GM15510 (cell line): ENCODE data around the gene TSPY4.
"Not testable (repeated sequence)": the region's sequence is repeated elsewhere in the genome, so short reads cannot be mapped to it uniquely, and the experiment has no call there.

Experiments used
- POLR2A ChIP-seq: IDR thresholded peaks from 3 replicates; pipeline ENCODE4 v1.6.1; 2011; ENCODE audit warnings: borderline replicate concordance; ENCODE audit not compliant: insufficient read length; ENCODE audit errors: extremely low read depth

Gene TSPY4

GRCh38 chrY:9337164-9337563 lies at the start of gene TSPY4:
TSS of gene TSPY4 (plus strand) at chrY:9337464. CDS start at chrY:9337510, 46 bp downstream.
- not testable (repeated sequence) for TF ChIP-seq POLR2A

GRCh38 chrY:9320996-9321395 lies 16.3 kb upstream of the TSPY4 start:
- no peak for TF ChIP-seq POLR2A

- TF ChIP-seq POLR2A = not testable (repeated sequence)
Observed at GRCh38 chrY:9357497-9357896, 20.2 kb downstream of the TSPY4 start, which contains the start of gene TSPY8. TSS of gene TSPY8 (plus strand) at chrY:9357797. CDS start at chrY:9357843, 46 bp downstream.
